H9 (cell line): Measurements from ENCODE around the gene STK10. TPM values are rescaled to one million over a fixed set of nuclear protein-coding genes. Genes with fewer than 3 reads are reported as not detected.

Source experiments
- DNase-seq: peaks from one replicate; pipeline ENCODE4 v3.0.0-alpha.2; 2017
- H2AFZ ChIP-seq: one replicate; pipeline ENCODE4 v1.6.1; 2013; ENCODE audit warnings: mild to moderate bottlenecking, low read length, control low read depth, moderate library complexity
- H2AK5ac ChIP-seq: 2 replicates; pipeline ENCODE4 v1.6.1; 2013; ENCODE audit warnings: low read length, control low read depth, mixed read lengths; ENCODE audit not compliant: insufficient read length
- H2BK120ac ChIP-seq: one replicate; pipeline ENCODE4 v1.6.1; 2013; ENCODE audit warnings: low read depth, mild to moderate bottlenecking, low read length, control low read depth, inconsistent platforms; ENCODE audit not compliant: poor library complexity, severe bottlenecking
- H2BK12ac ChIP-seq: 2 replicates; pipeline ENCODE4 v1.6.1; 2013; ENCODE audit warnings: low read length, control low read depth, mixed read lengths, low read depth; ENCODE audit not compliant: insufficient read length
- H2BK15ac ChIP-seq: 2 replicates; pipeline ENCODE4 v1.6.1; 2013; ENCODE audit warnings: low read depth, low read length, control low read depth
- H2BK20ac ChIP-seq: one replicate; pipeline ENCODE4 v1.6.1; 2013; ENCODE audit warnings: low read depth, mild to moderate bottlenecking, low read length, control low read depth, inconsistent platforms; ENCODE audit not compliant: poor library complexity, severe bottlenecking
- H2BK5ac ChIP-seq: 2 replicates; pipeline ENCODE4 v1.6.1; 2013; ENCODE audit warnings: low read length, control low read depth, mixed read lengths; ENCODE audit not compliant: insufficient read length
- H3K14ac ChIP-seq: 2 replicates; pipeline ENCODE4 v1.6.1; 2013; ENCODE audit warnings: low read length, control low read depth; ENCODE audit not compliant: insufficient read depth
- H3K18ac ChIP-seq: 2 replicates; pipeline ENCODE4 v1.6.1; 2013; ENCODE audit warnings: low read depth, mild to moderate bottlenecking, mixed read lengths, low read length, control low read depth; ENCODE audit not compliant: insufficient read length
- H3K23ac ChIP-seq: 2 replicates; pipeline ENCODE4 v1.6.1; 2013; ENCODE audit warnings: low read length, control low read depth, mixed read lengths, low read depth; ENCODE audit not compliant: insufficient read length
- H3K23me2 ChIP-seq: 2 replicates; pipeline ENCODE4 v1.6.1; 2013; ENCODE audit warnings: low read depth, mild to moderate bottlenecking, mixed read lengths, low read length, control low read depth; ENCODE audit not compliant: insufficient read length, poor library complexity, severe bottlenecking
- H3K27ac ChIP-seq: 2 replicates; pipeline ENCODE4 v1.5.1; 2013; ENCODE audit warnings: low read length, control low read depth, mixed read lengths, low read depth; ENCODE audit not compliant: insufficient read length
- H3K27me3 ChIP-seq: 2 replicates; pipeline ENCODE4 v1.6.1; 2013; ENCODE audit warnings: low read length, control low read depth, inconsistent platforms; ENCODE audit not compliant: insufficient read depth
- H3K4ac ChIP-seq: 2 replicates; pipeline ENCODE4 v1.6.1; 2013; ENCODE audit warnings: low read depth, mild to moderate bottlenecking, control low read depth, inconsistent platforms, low read length, moderate library complexity
- H3K4me1 ChIP-seq: 2 replicates; pipeline ENCODE4 v1.6.1; 2013; ENCODE audit warnings: low read length, control low read depth, inconsistent platforms; ENCODE audit not compliant: insufficient read depth
- H3K4me2 ChIP-seq: 2 replicates; pipeline ENCODE4 v1.6.1; 2013; ENCODE audit warnings: low read length, control low read depth, mixed read lengths; ENCODE audit not compliant: insufficient read length, insufficient read depth
- H3K56ac ChIP-seq: 2 replicates; pipeline ENCODE4 v1.6.1; 2013; ENCODE audit warnings: low read depth, mild to moderate bottlenecking, mixed read lengths, low read length, control low read depth; ENCODE audit not compliant: insufficient read length
- H3K79me1 ChIP-seq: 2 replicates; pipeline ENCODE4 v1.6.1; 2013; ENCODE audit warnings: low read depth, mild to moderate bottlenecking, moderate library complexity, low read length, control low read depth, inconsistent platforms; ENCODE audit not compliant: insufficient read depth, poor library complexity, severe bottlenecking
- H3K79me2 ChIP-seq: 2 replicates; pipeline ENCODE4 v1.6.1; 2013; ENCODE audit warnings: low read length, control low read depth, inconsistent platforms; ENCODE audit not compliant: insufficient read depth
- H3K9ac ChIP-seq: 2 replicates; pipeline ENCODE4 v1.6.1; 2013; ENCODE audit warnings: low read length, control low read depth, mixed read lengths; ENCODE audit not compliant: insufficient read length; ENCODE audit errors: extremely low read depth
- H3K9me3 ChIP-seq: one replicate; pipeline ENCODE4 v1.6.1; 2013; ENCODE audit warnings: low read depth, low read length, inconsistent platforms; ENCODE audit not compliant: control insufficient read depth
- H3T11ph ChIP-seq: one replicate; pipeline ENCODE4 v1.6.1; 2013; ENCODE audit warnings: mild to moderate bottlenecking, low read length, control low read depth, inconsistent platforms
- H4K20me1 ChIP-seq: one replicate; pipeline ENCODE4 v1.6.1; 2013; ENCODE audit not compliant: control insufficient read depth, insufficient read length, insufficient read depth
- H4K5ac ChIP-seq: 2 replicates; pipeline ENCODE4 v1.6.1; 2013; ENCODE audit warnings: low read depth, mild to moderate bottlenecking, mixed read lengths, low read length, control low read depth; ENCODE audit not compliant: insufficient read length
- H4K8ac ChIP-seq: replicated peaks from 2 replicates; pipeline ENCODE4 v1.6.1; 2013; ENCODE audit warnings: low read length, control low read depth, mixed read lengths, low read depth; ENCODE audit not compliant: insufficient read length
- H4K91ac ChIP-seq: 2 replicates; pipeline ENCODE4 v1.6.1; 2013; ENCODE audit warnings: low read depth, mild to moderate bottlenecking, moderate library complexity, mixed read lengths, low read length, control low read depth; ENCODE audit not compliant: insufficient read length
- H3K27ac Mint-ChIP-seq, 3 experiments: 2 replicates in 2 of 3; 3 replicates in 1 of 3; pipeline ENCODE4 v1.8.0; 2020 to 2021; ENCODE audit warnings: mixed read lengths in 3 of 3, mild to moderate bottlenecking in 1 of 3, moderate library complexity in 1 of 3
- H3K27me3 Mint-ChIP-seq: 2 replicates; pipeline ENCODE4 v1.8.0; 2021; ENCODE audit warnings: low read depth, mild to moderate bottlenecking, moderate library complexity, mixed read lengths
- H3K36me3 Mint-ChIP-seq, 3 experiments: 2 replicates in 2 of 3; 3 replicates in 1 of 3; pipeline ENCODE4 v1.8.0; 2020 to 2021; ENCODE audit warnings: low read depth in 3 of 3, mixed read lengths in 3 of 3; ENCODE audit not compliant: insufficient read depth in 1 of 3
- H3K4me1 Mint-ChIP-seq, 2 experiments: 2 replicates each; pipeline ENCODE4 v1.8.0; 2020; ENCODE audit warnings: mixed read lengths in 2 of 2
- H3K4me3 Mint-ChIP-seq, 2 experiments: 2 replicates in 1 of 2; 3 replicates in 1 of 2; pipeline ENCODE4 v1.8.0; 2020 to 2021; ENCODE audit warnings: mild to moderate bottlenecking in 2 of 2, mixed read lengths in 2 of 2, moderate library complexity in 1 of 2
- H3K9me3 Mint-ChIP-seq, 2 experiments: 2 replicates in 1 of 2; 3 replicates in 1 of 2; pipeline ENCODE4 v1.8.0; 2020; ENCODE audit warnings: mild to moderate bottlenecking in 2 of 2, mixed read lengths in 2 of 2, moderate library complexity in 1 of 2
- CTCF ChIP-seq: fragments of 200-600 bp; sonication (generic); conservative IDR thresholded peaks from 3 replicates; pipeline ENCODE4 v1.8.0; 2021; ENCODE audit warnings: antibody characterized with exemption, mild to moderate bottlenecking
- WGBS: extraction: QIAGEN DNeasy Blood & Tissue Kit; methylation state at CpG from one replicate; pipeline ENCODE4 v1.1.7; 2013; ENCODE audit warnings: missing lambda C conversion rate, low lambda C conversion rate, mixed read lengths; ENCODE audit not compliant: insufficient read length; ENCODE audit errors: extremely low coverage; 5-methylcytosine and 5-hydroxymethylcytosine counted together
- total RNA-seq: library from RNA; stranded (reverse); gene quantifications from 2 replicates; pipeline ENCODE4 v1.2.1, GENCODE V29; 2021

The STK10 gene
- total RNA-seq, 1 experiment from 2014 or later = 14.6 TPM

GRCh38 chr5:172140866-172141265 lies 47.2 kb downstream of the STK10 start:
- no peak overlapping the region for H2BK5ac ChIP-seq
- H3K23me2 ChIP-seq = no peaks in the 10 kb centered on the region
- no peaks in the 10 kb centered on the region for H3K4me1 ChIP-seq
- H2BK20ac ChIP-seq = no peak overlapping the region
- no peaks in the 10 kb centered on the region for H3K27me3 ChIP-seq
- no peak overlapping the region for H4K8ac ChIP-seq
- no peak overlapping the region for H4K91ac ChIP-seq
- no peak overlapping the region for H3T11ph ChIP-seq
- H2BK120ac ChIP-seq = no peak overlapping the region
- H3K4me3 Mint-ChIP-seq = no peak overlapping the region
- no peaks in the 10 kb centered on the region for H3K79me1 ChIP-seq
- no peak overlapping the region for H3K18ac ChIP-seq
- H2AFZ ChIP-seq = no peak overlapping the region
- H3K79me2 ChIP-seq = no peaks in the 10 kb centered on the region
- H2AK5ac ChIP-seq = no peak overlapping the region
- H3K9me3 Mint-ChIP-seq = peaks cover 5 to 9% of the 10 kb centered on the region in 2 experiments; a peak in 4 of 5 replicates
- H2BK15ac ChIP-seq = no peak overlapping the region
- no peak overlapping the region for H3K56ac ChIP-seq
- no peaks in the 10 kb centered on the region for H4K20me1 ChIP-seq
- no peaks in the 10 kb centered on the region for H3K27me3 Mint-ChIP-seq
- no peak overlapping the region for H3K27ac ChIP-seq
- WGBS = no CpG with 5 or more reads among the region's 6 CpGs
- H3K4me1 Mint-ChIP-seq = peaks cover 18% of the 10 kb centered on the region in 2 experiments
- DNase-seq = no peak
- H3K9ac ChIP-seq = no peak overlapping the region
- H3K9me3 ChIP-seq = no peaks in the 10 kb centered on the region
- TF ChIP-seq CTCF = no peak
- H3K23ac ChIP-seq = no peak overlapping the region
- H2BK12ac ChIP-seq = no peak overlapping the region
- H3K27ac Mint-ChIP-seq = no peak overlapping the region; a peak in 1 of 7 replicates
- H3K14ac ChIP-seq = no peak overlapping the region
- peaks cover 0 to 6% (median 0%) of the 10 kb centered on the region in 3 experiments; a peak in 3 of 7 replicates for H3K36me3 Mint-ChIP-seq
- H3K4ac ChIP-seq = no peak overlapping the region
- no peak overlapping the region for H4K5ac ChIP-seq
- no peak overlapping the region for H3K4me2 ChIP-seq
